Endothelial cell of hepatic sinusoid (primary cell): Measurements from ENCODE around the gene MRPL24.

Experiments used
- in situ Hi-C: cut with HindIII; loops from 2 replicates; pipeline ENCODE4 v1.10.0; 2017; ENCODE audit warnings: low sequenced_read_pairs

Gene MRPL24

GRCh38 chr1:156714830-156715229, 26.1 kb downstream of the MRPL24 start:
- in situ Hi-C loops, result loop anchor here (10.0 kb wide), 2 partner anchors 90 to 140 kb away; partner anchors contain the start of gene INSRR

- in situ Hi-C loops, result loop anchor here (10.0 kb wide), 2 partner anchors 88 to 142 kb away; partner anchors contain the start of gene INSRR
Measured at GRCh38 chr1:156712626-156713025, 28.3 kb downstream of the MRPL24 start.

GRCh38 chr1:156711011-156711817, 29.7 kb downstream of the MRPL24 start:
- in situ Hi-C loops, result loop anchor here (10.0 kb wide), 2 partner anchors 86 to 144 kb away; partner anchors contain the start of gene INSRR

GRCh38 chr1:156709757-156710489, 31.0 kb downstream of the MRPL24 start:
- in situ Hi-C loops, result loop anchor here (10.0 kb wide), 2 partner anchors 85 to 145 kb away; partner anchors contain the start of gene INSRR

GRCh38 chr1:156709031-156709430, 31.9 kb downstream of the MRPL24 start:
- in situ Hi-C loops, result no loop called here

- in situ Hi-C loops, result no loop called here
Measured at GRCh38 chr1:156708218-156708661, 32.6 kb downstream of the MRPL24 start.

- in situ Hi-C loops, result no loop called here
Measured at GRCh38 chr1:156707417-156708217, 33.3 kb downstream of the MRPL24 start.

GRCh38 chr1:156706657-156707416, 34.1 kb downstream of the MRPL24 start:
- in situ Hi-C loops, result no loop called here

GRCh38 chr1:156705918-156706656, 34.8 kb downstream of the MRPL24 start:
- in situ Hi-C loops, result no loop called here

- in situ Hi-C loops, result no loop called here
Measured at GRCh38 chr1:156705321-156705917, 35.5 kb downstream of the MRPL24 start, which contains the start of gene CRABP2. Gene CRABP2 (minus strand): TSS chr1:156705583. CDS start chr1:156705446, 137 bp downstream.

GRCh38 chr1:156704930-156705320, 36.0 kb downstream of the MRPL24 start:
- in situ Hi-C loops, result no loop called here

GRCh38 chr1:156704166-156704711, 36.6 kb downstream of the MRPL24 start:
- in situ Hi-C loops, result no loop called here

GRCh38 chr1:156703741-156704140, 37.1 kb downstream of the MRPL24 start:
- in situ Hi-C loops, result no loop called here

- in situ Hi-C loops, result no loop called here
Measured at GRCh38 chr1:156703336-156703735, 37.6 kb downstream of the MRPL24 start.

- in situ Hi-C loops, result no loop called here
Measured at GRCh38 chr1:156700736-156701531, 40.0 kb downstream of the MRPL24 start.

- in situ Hi-C loops, result no loop called here
Measured at GRCh38 chr1:156698995-156699394, 41.9 kb downstream of the MRPL24 start.

GRCh38 chr1:156697481-156697880, 43.4 kb downstream of the MRPL24 start:
- in situ Hi-C loops, result no loop called here

- in situ Hi-C loops, result no loop called here
Measured at GRCh38 chr1:156696755-156697154, 44.1 kb downstream of the MRPL24 start.
